ENCODE data around the gene GPR155.
A peak's percentile ranks its signal among the peaks of the same experiment; 100 is the strongest.
"Not testable (repeated sequence)": the region's sequence is repeated elsewhere in the genome, so short reads cannot be mapped to it uniquely, and the experiment has no call there.

Gene GPR155

DNA sequence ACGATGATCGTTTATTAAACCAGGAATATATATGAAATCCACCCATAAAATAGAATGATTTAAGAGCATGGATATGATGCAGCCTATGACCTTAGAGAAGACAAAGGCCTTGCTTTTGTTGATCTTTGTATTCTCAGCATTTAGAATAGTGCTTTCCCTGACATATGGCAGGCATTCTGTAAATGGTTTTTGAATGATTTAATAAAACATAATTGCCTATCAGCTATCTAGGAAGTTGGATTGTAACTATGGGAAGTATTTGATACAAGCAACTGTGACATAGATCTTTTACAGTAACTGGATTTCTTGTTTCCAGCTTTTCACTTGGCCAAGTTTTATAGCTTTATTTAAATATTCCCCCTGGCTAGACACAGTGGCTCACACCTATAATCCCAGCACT lies 5.1 kb upstream of the GPR155 start:
- DNase-seq (ENCODE audit: low spot score) (no peak), FAIRE-seq (no peak)

GRCh38 chr2:174490051-174490450 lies 3.2 kb upstream of the GPR155 start:
- no peak for DNase-seq (ENCODE audit: low spot score)
- no peak for FAIRE-seq

GRCh38 chr2:174489520-174489919 lies 2.7 kb upstream of the GPR155 start:
- not testable (repeated sequence) for FAIRE-seq; DNase-seq (ENCODE audit: low spot score)

DNA sequence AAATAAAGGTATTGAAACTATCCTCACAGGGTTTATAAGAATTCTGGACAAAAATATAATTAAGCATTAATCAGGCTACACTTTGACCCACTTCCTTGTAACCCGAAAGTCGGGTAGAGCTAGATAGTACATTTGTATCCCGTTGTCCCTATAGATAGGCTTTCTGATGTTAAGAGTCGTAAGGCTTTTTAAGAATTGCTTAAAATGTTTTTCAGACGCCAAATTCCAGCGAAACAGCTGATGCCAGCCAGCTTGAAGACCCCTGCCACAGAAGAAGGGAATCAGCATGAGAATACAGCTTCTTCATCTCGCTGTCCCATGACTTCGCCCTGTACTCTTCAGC lies 962 bp upstream of the GPR155 start:
- FAIRE-seq (no peak), DNase-seq (ENCODE audit: low spot score) (no peak)

- FAIRE-seq: no peak
- peak; percentile 99 for DNase-seq (ENCODE audit: low spot score)
Observed at GRCh38 chr2:174487108-174487819, 435 bp upstream of the GPR155 start.

- peak; percentile 40 for DNase-seq (ENCODE audit: low spot score)
- FAIRE-seq: no peak
Observed at GRCh38 chr2:174485788-174486562, 854 bp downstream of the GPR155 start.

DNA sequence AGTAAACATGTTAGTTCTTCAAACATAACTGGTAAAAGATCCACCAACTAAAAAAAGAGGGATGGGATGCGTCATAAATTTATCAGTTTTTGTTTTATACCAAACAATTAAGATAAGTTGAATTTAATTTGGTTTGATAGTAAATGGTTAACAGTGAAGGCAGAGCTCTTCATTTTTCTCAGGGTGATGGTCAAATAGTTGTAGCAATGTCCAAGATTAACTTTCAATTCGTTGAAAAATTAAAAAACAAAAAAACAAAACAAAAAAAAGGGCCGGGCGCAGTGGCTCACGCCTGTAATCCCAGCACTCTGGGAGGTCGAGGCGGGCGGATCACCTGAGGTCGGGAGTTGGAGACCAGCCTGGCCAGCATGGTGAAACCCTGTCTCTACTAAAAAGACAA lies 1.8 kb downstream of the GPR155 start:
- DNase-seq (ENCODE audit: low spot score); FAIRE-seq: not testable (repeated sequence)

DNA sequence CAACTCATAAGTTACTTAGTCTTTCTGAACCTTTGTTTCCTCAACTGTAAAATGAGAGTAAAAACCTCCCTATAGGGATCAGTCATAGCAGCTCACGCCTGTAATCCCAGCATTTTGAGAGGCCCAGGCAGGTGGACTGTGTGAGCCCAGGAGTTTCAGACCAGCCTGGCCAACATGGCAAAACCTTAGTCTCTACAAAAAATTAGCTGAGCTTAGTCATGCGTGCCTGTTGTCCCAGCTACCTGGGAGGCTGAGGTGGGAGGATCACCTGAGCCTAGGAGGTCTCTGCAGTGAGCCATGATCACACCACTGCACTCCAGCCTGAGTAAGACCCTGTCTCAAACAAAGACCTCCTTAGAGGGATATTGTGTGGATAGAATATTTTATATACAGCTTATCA lies 2.3 kb downstream of the GPR155 start:
- DNase-seq (ENCODE audit: low spot score): no peak
- FAIRE-seq: no peak

GRCh38 chr2:174482854-174483253 lies 4.0 kb downstream of the GPR155 start:
- no peak for DNase-seq (ENCODE audit: low spot score)
- no peak for FAIRE-seq

- FAIRE-seq (no peak), DNase-seq (ENCODE audit: low spot score) (no peak)
Observed at GRCh38 chr2:174477759-174478158, 9.1 kb downstream of the GPR155 start.

GRCh38 chr2:174473796-174474195 lies 13.0 kb downstream of the GPR155 start:
- DNase-seq (ENCODE audit: low spot score): no peak
- no peak for FAIRE-seq

DNA sequence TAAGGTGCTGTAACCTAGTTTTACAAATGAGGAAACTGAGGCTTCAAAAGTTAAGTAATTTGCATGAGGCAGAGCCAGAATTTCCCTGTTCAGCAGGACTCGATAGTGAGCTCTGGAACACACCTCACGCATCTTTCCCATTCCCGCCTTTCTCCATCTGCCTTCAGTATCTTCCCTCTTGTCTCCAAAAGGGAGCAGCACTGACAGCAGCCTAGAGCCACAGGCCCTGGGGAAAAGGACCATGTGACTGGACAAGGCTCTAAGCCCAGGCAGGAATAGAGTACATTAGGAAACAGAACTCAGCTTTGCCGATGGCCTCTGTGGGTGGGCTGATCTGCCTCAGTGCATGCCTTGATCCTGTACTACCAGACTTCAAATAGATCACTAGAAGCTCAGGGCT lies 21.5 kb downstream of the GPR155 start:
- DNase-seq (ENCODE audit: low spot score) (peak; percentile 18), FAIRE-seq (no peak)

DNA sequence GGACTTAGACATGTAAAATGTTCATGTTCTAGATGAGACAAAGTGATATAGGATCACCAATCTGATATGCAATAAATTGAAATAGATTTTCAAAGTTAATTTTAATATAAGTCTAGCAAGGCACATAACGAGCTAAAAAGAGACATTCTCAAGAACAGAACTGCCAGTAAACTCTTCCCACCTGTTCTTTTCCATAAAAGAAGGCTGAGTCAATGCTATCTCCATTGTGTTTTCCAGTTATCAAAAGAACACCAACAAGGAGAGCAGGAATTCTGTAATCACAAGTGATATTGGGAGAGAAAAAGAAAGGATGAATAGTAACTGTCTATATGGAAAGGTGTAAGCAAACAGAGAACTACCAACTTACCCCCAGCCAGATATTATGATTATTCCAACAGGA lies 25.6 kb downstream of the GPR155 start:
- FAIRE-seq: no peak
- no peak for DNase-seq (ENCODE audit: low spot score)

DNA sequence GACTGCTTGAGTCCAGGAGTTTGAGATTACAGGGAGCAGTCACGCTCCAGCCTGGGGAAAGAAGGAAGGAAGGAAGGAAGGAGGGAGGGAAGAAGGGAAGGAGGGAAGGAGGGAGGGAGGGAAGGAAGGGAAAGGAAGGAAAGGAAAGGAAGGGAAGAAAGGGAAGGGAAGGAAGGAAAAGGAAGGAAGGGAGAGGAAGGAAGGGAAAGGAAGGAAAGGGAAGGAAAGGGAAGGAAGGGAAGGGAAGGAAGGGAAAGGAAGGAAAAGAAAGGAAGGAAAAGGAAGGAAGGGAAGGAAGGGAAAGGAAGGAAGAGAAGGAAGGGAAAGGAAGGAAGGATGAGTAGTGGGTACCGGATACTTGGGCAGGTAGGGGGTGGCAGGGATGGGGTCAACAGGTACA lies 32.3 kb downstream of the GPR155 start:
- no peak for DNase-seq (ENCODE audit: low spot score)
- no peak for FAIRE-seq

DNA sequence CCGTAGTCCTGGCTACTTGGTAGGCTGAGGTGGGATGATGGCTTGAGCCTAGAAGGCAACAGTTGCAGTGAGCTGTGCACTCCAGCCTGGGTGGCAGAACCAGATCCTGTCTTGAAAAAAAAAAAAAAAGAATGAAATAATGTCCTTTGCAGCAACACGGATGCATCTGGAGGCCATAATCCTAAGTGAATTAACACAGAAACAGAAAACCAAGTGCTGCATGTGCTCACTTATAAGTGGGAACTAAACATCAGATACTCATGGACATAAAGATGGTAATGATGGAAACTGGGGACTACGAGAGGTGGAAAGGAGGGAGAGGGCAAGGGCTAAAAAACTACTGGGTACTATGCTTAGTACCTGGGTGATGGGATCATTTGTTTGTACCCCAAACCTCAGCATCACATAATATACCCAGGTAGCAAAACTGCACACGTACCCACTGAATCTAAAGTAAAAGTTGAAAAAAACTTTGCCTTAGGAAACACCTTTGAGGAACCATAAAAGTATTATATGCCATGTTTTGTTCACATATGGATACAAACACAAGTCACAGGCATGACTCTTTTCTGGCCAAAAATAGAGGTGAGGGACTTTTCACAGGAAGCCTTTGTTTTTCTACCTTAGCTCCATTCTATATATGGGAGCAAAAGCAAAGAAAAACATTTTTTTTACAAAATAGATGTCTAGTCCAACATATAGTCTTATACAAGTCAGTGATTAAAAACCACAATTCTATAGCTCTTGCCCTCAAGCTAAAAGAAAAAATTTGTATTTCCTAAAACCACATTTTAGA lies 36.6 kb downstream of the GPR155 start:
- no peak for FAIRE-seq
- no peak for DNase-seq (ENCODE audit: low spot score)

DNA sequence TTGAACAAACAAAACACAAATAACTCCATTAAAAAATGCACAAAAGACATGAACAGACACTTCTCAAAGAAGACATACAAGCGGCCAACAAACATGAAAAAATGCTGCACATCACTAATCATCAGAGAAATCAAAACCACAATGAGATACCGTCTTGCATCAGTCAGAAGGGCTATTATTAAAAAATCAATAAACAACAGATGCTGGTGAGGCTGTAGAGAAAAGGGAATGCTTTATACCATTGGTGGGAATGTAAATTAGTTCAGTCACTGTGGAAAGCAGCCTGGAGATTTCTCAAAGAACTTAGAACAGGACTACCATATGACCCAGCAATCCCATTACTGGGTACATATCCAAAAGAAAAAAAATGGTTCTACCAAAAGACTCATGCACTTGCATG lies 37.8 kb downstream of the GPR155 start:
- FAIRE-seq (no peak), DNase-seq (ENCODE audit: low spot score) (no peak)

DNA sequence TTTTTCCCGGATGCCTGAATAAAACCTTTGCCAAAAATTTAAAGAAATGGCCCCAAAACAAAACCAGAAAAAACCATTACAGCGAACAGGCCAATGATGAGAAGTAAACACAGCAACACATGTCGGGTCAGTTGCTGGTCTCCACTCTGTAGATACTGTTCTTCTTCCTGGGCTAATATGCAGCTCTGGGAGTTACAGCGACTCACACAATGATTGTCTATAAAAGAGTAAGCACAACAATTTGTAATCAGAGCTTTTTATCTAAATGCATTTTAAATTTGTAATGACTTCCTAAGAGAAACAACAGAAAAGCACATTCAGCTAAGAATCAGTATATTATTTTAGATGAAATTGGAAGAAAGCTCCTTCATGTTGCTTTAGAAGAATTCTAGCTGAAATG lies 40.3 kb downstream of the GPR155 start:
- FAIRE-seq: no peak

GRCh38 chr2:174445248-174445647 lies 41.6 kb downstream of the GPR155 start:
- DNase-seq (ENCODE audit: low spot score): no peak
- FAIRE-seq: no peak

More for the DNA sequence above, 40.3 kb downstream of the GPR155 start:
- no peak for DNase-seq (ENCODE audit: low spot score)

GRCh38 chr2:174444761-174445160 lies 42.1 kb downstream of the GPR155 start:
- DNase-seq (ENCODE audit: low spot score) (no peak), FAIRE-seq (no peak)

DNA sequence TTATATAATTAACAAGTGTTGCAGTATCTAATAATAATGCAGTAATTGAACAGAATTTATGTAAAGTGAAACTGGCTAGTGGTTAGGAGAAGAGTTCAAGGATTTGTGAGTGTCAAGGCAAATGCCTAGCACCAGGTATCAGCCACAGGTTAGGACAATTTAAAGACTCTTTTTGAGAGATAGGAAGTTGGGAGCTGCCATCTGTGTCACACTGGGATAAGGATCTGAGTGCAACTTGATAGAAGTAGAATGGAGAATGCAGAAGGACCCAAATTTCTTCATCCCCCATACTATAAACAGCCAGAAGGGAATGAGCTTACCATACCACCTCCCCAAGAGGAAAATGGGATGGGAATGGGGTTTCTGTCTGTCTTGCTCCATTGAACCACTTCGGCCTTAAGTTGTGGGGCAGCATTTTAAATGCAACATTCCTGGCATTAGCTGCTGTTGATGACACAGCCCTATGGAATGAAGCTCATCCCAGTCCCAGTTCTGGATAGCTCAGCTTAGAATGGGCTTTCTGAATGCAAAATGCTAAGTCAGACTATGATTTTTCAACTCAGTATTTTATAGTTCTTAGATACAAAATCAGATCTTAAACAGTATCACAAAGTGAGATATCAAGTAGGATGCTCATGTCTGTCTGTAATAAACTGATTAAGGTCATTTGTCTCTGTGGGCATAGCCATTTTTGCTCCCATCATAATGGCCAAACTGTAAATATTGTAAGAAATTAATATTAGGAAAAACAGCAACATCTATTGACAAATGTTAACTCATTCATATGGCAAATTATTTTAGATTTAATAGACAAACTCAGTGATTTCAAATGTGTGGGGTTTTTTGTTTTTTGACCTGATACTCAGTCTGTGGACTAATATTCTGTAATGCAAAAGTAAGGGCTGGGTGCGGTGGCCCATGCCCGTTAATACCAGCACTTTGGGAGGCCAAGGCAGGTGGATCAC lies 44.0 kb downstream of the GPR155 start:
- FAIRE-seq (no peak), DNase-seq (ENCODE audit: low spot score) (peak; percentile 69)

DNA sequence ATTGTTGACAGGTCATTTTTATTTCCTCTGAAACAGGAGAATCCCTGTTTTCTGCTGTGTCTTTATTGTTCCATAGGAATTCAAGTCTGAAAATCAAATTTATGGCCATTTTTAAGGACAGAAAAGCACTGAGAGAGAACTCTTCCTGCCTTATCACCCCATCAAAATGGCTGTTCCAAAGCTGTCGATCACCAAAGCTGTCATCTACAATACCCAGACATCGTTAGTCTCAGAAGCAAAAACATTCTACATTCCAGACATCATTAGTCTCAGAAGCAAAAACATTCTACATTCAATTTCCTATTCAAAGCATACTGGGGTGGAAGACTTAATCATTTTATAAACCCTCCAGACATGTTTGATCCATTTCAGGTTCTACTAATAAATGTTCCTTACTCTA lies 46.9 kb downstream of the GPR155 start:
- DNase-seq (ENCODE audit: low spot score) (no peak), FAIRE-seq (no peak)
